ENCODE data around the gene NPAS4.

- TF ChIP-seq POLR2A (IDR thresholded peaks at IDR 0.05) (no peak), CTCF (IDR thresholded peaks at IDR 0.05) (peak; percentile 82 to 97 (median 87))
Measured at GRCh38 chr11:66386171-66387069, 34.4 kb upstream of the NPAS4 start.
